Measurements from ENCODE around the gene GATA2.

The GATA2 gene

DNA sequence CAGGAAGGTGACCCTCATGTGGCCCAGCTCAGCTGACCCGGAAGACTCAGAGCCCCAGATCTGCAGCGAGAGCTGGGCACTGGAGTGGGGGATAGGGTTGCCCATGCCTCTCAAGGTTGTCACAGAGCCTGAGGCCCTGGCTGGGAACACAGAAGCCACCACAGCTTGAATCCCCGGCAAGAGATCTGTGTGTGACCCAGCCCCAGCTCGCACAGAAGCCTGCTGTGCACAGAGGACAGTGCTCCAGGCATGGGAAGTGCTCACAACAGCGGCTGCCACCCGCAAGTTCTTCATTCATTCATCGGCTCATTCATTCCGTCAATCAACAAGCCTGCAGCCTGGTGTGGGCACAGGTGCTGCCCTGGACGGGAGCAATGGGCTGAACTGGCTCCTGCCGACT, 62.7 kb downstream of the GATA2 start:
- no peaks in the 10 kb centered on the region for H3K79me2 ChIP-seq (ENCODE audit: insufficient read depth, low read length)
- H3K9ac ChIP-seq (ENCODE audit: low read depth, low read length, poor library complexity, severe bottlenecking): no peak overlapping the region
- no peak overlapping the region for H3K4me3 ChIP-seq (ENCODE audit: low read length, poor library complexity, severe bottlenecking)
- no peaks in the 10 kb centered on the region for H3K9me2 ChIP-seq (replicated peaks; ENCODE audit: low read depth, low read length)
- H3F3A ChIP-seq (ENCODE audit: low read depth): no peaks in the 10 kb centered on the region
- H3K36me3 ChIP-seq (ENCODE audit: insufficient read depth, low read length): no peaks in the 10 kb centered on the region
- no peaks in the 10 kb centered on the region for H3K9me3 ChIP-seq (ENCODE audit: insufficient read depth, low read depth, low read length)
- no peak overlapping the region for H2AFZ ChIP-seq (ENCODE audit: low read length)
- TF ChIP-seq, protein P1, sequence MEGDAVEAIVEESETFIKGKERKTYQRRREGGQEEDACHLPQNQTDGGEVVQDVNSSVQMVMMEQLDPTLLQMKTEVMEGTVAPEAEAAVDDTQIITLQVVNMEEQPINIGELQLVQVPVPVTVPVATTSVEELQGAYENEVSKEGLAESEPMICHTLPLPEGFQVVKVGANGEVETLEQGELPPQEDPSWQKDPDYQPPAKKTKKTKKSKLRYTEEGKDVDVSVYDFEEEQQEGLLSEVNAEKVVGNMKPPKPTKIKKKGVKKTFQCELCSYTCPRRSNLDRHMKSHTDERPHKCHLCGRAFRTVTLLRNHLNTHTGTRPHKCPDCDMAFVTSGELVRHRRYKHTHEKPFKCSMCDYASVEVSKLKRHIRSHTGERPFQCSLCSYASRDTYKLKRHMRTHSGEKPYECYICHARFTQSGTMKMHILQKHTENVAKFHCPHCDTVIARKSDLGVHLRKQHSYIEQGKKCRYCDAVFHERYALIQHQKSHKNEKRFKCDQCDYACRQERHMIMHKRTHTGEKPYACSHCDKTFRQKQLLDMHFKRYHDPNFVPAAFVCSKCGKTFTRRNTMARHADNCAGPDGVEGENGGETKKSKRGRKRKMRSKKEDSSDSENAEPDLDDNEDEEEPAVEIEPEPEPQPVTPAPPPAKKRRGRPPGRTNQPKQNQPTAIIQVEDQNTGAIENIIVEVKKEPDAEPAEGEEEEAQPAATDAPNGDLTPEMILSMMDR (conservative IDR thresholded peaks at IDR 0.05; ENCODE audit: low read length): no peak
- TF ChIP-seq EZH2phosphoT487 (IDR thresholded peaks at IDR 0.05; ENCODE audit: borderline replicate concordance): no peak
- no peak overlapping the region for H3K4me2 ChIP-seq (ENCODE audit: low read depth, low read length, poor library complexity, severe bottlenecking)
- H3K4me1 ChIP-seq (ENCODE audit: insufficient read depth, low read length, poor library complexity, severe bottlenecking): no peaks in the 10 kb centered on the region
- no peaks in the 10 kb centered on the region for H3K27me3 ChIP-seq (ENCODE audit: insufficient read depth, low read length, poor library complexity, severe bottlenecking)
- H4K20me1 ChIP-seq (ENCODE audit: insufficient read depth, low read length, poor library complexity, severe bottlenecking): no peaks in the 10 kb centered on the region

DNA sequence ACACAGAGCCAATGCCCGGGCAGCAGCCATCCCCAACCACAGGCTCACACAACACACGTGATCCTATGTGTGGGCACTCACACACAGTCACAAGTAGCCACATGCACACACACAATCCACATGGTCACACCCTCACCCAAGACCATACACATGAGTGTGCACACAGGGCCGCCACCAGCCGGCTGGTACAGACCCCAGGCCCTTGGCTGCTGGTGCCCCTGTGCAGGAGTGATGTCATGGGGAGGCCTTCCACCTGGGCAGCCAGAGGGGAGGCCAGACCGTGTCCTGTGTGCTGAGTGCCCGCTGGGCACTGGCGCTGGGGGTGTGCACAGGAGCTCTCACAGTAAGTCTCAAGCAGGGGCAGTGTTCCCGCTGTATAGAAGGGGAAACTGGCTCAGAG, 63.2 kb downstream of the GATA2 start:
- Histone ChIP-seq H3K4me2 (ENCODE audit: low read depth, low read length, poor library complexity, severe bottlenecking) (no peak overlapping the region), H3F3A (ENCODE audit: low read depth) (no peaks in the 10 kb centered on the region), H3K36me3 (ENCODE audit: insufficient read depth, low read length) (no peaks in the 10 kb centered on the region), H3K79me2 (ENCODE audit: insufficient read depth, low read length) (no peaks in the 10 kb centered on the region), H3K9ac (ENCODE audit: low read depth, low read length, poor library complexity, severe bottlenecking) (no peak overlapping the region), H3K4me3 (ENCODE audit: low read length, poor library complexity, severe bottlenecking) (no peak overlapping the region), H3K4me1 (ENCODE audit: insufficient read depth, low read length, poor library complexity, severe bottlenecking) (no peaks in the 10 kb centered on the region), H3K27me3 (ENCODE audit: insufficient read depth, low read length, poor library complexity, severe bottlenecking) (no peaks in the 10 kb centered on the region), H2AFZ (ENCODE audit: low read length) (no peak overlapping the region), H3K9me3 (ENCODE audit: insufficient read depth, low read depth, low read length) (no peaks in the 10 kb centered on the region), H3K9me2 (replicated peaks; ENCODE audit: low read depth, low read length) (no peaks in the 10 kb centered on the region), H4K20me1 (ENCODE audit: insufficient read depth, low read length, poor library complexity, severe bottlenecking) (no peaks in the 10 kb centered on the region)
- no peak for TF ChIP-seq EZH2phosphoT487 (IDR thresholded peaks at IDR 0.05; ENCODE audit: borderline replicate concordance)
- TF ChIP-seq, protein P1 (conservative IDR thresholded peaks at IDR 0.05; ENCODE audit: low read length): no peak

Measured in Loucy (cell line).